Activated T-cell treated with anti-CD3 and anti-CD28 coated beads for 4 hours (primary cell): ENCODE data around the gene EIF4E1B.
A peak's percentile ranks its signal among the peaks of the same experiment; 100 is the strongest.

Experiments
- DNase-seq: peaks from one replicate; pipeline ENCODE4 v3.0.0-alpha.2; 2020

EIF4E1B gene

DNA sequence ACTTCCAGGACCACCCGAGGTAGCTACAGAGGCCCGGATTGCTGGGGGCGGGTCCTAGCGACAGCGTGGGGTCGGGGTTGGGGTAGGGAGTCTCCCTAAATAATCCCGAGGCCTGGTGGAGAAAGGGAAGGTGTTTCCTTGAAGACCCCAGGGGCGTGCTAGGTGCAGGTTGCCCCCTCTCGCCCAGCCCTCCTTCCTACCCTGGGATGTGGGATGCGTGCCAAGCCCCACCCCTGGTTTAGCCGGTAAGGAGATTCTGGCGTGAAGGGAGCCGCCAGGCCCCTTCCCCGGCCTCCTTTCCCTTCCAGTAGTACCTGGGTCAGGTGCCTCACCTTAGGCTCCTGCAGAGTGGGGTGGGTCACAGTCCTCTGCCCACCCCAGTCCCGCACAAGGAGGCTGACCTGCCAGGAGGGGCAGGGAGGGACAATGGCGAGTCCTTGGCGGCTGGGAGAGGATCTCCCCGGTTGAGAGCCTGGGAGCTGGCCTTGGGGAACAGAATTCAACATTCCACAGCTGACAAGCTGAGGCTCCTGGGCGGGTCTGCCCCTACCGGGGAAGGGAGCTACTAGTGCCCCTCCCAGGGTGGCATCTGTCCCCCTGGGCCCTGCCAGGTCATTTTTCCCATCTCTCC lies 17.5 kb downstream of the EIF4E1B start:
- no peak for DNase-seq

GRCh38 chr5:176648474-176649194 lies 18.2 kb downstream of the EIF4E1B start:
- DNase-seq, result peak; percentile 33

DNA sequence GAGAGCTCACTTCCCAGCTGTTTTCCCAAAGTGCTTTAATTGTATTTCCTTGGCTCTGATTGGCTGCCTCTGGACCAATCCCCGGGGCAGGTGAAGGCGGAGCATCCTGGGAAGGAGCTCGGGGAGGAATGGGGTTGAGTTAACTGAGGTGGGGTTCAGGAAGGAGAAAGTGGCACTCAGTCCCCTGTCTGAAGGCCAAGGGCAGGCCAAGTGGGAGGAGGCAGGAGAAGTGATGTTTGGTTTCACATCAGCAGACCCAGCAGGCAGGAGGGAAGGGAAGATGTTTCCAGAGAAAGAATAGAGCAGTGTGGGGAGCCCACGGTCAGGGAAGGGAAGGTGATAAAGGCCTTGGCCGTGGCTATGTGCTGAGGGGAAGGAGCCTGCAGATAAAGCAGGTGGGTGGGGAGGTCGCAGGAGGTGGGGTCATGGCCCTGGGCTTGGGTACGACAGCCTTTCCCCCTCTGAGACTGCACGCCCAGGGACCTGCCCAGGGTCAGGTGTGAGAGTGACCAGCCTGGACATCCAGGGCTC lies 19.9 kb downstream of the EIF4E1B start:
- DNase-seq, result no peak

- no peak for DNase-seq
Observed at GRCh38 chr5:176651472-176651980, 21.1 kb downstream of the EIF4E1B start.

DNA sequence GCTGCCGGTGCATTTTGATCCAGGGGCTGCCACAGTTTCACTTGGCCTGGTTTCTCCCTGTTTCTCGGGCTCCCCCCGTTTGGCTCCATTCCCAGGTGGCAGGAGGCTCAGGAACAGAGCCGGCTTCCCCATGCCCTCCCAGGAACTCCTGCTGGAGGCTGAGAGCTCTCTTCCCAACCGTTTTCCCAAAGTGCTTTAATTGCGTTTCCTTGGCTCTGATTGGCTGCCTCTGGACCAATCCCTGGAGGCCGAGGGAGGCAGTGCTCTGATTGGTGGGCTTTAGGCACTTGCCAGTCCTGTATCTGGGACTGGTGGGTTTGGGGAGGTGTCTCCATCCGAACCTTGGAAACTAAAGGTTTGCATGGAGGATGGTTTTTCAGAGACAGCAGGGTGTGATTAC lies 21.7 kb downstream of the EIF4E1B start:
- no peak for DNase-seq

DNA sequence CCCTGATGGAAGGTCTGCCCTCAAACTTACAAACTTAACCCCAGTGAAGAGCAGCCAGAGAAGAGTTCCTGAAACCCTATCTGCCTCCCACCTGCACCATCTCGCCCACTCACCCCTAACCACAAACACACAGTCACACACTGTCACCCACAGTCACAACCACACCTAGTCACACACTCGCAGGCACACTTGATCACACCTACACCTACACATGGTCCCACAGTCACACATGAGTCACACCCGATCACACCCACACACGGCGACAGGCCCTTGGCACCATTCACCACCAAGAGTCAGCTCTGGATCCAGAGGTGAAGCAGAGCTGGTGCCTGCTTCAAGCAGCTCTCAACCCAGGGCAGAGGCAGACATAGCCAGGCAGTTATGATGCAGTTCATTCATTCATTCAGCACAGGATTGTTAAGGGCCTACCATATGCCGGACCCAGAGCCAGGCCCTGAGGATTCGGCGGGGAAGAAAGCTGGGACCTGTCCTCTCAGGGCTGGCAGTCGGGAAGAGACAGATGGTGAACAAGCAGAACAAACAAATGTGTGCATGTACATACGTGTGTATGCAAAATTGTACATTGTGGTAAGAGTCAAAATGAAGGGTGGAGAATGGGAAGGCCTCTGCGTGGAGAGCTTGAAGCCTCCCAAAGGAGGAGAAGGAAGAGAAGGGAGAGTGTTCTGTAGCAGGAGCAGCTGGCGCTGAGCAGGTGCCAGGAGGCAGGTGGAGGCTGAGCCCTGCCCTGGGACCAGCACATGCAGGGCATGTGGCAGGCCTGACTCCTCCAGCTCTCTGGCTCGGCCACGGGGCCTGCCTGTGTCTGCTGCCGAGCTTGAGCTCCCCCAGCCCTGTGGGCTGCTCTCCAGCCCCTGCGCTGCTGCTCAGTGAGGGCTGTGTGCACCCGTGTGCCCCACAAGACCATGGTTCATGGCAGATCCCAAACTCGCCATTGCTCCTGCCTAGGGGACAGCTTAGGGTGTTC lies 23.2 kb downstream of the EIF4E1B start:
- peak; percentile 89 for DNase-seq

- peak; percentile 26 for DNase-seq
Observed at GRCh38 chr5:176654856-176655255, 24.4 kb downstream of the EIF4E1B start.

DNA sequence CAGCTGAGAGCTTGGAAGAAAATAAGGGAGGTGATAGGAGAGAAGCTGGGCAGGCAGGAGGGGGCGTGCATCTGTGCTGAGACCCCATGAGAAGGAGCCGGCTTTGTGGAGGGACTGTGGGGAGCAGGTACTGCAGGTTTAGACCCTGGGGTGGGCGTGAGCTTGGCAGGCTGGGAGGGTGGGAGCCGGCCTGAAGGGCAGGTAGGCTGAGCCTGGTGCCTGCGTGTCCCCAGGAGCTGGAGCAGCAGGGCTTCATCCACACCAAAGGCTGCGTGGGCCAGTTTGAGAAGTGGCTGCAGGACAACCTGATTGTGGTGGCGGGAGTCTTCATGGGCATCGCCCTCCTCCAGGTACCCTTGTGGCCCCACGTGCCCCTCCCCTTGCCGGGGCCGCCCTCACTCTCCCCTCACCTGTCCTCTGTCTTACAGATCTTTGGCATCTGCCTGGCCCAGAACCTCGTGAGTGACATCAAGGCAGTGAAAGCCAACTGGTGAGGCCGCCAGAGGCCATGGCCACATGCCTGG lies 26.1 kb downstream of the EIF4E1B start:
- no peak for DNase-seq

DNA sequence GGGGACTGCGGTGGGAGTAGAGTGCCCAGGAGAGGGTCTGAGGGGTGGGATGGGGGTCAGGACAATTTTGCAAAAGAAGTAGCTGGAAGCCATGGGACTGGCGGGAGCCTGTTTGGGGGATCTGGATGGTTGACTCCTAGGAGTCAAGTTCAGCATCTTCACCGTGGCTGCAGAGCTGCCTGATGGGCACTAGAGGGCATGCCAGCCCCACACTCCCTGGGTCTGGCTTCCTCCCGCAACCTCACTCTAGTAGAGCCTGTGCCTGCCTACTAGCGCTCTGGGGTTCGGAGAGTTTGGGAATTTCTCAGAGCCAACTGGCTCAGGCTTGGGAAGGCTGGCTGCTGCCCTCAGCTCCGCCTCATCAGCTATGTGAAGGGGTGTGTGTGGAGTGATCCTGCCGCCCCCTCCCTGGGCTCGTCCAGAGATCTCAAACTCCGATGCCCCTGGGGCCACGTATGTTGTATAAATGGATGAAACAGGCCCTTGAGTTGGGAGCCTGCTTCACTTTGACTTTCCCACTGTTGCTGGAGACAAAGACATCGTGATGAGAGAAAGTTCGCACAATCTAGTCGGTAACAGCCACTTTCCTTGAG lies 27.6 kb downstream of the EIF4E1B start:
- peak; percentile 59 for DNase-seq

GRCh38 chr5:176658817-176659511 lies 28.5 kb downstream of the EIF4E1B start:
- no peak for DNase-seq

DNA sequence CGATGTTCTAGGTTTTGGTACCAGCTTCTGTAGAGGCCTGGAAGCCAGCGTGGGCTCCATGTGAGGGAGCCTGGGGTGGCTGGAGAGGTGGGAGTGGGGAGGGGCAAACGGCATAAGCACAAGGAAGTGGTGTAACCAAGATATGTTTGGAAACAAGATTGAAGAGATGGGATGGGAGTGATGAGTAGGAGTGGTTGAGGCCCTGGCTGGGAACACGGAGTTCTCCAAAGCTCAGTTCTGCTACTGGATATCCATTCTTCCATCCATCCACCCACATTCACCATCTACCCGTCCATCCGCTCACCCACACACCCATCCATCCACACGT lies 29.0 kb downstream of the EIF4E1B start:
- no peak for DNase-seq

DNA sequence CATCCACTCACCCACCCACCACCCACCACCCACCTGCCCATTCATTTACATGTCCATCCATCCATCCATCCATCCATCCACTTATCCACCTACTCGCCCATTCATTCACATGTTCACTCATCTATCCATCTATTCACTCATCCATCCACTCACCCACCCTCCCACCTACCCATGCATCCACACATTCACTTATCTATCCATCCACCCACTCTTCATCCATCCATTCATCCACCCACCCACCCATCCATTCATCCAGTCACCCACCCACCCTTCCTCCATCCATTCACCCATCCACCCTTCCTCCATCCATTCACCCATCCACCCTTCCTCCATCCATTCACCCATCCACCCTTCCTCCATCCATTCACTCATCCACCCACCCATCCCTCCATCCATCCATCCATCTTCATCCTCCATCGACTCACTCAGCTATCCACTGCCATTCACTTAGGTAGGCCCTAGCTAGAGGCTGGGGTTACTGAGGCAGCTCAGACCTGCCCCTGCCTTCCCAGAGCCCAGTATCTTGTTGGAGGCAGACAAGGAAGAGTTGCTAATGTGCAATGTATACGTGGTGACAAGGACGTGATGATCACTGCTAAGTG lies 29.5 kb downstream of the EIF4E1B start:
- no peak for DNase-seq

- no peak for DNase-seq
Observed at GRCh38 chr5:176660530-176660859, 30.0 kb downstream of the EIF4E1B start.

- DNase-seq, result peak; percentile 80
Observed at GRCh38 chr5:176660860-176661641, 30.6 kb downstream of the EIF4E1B start.

DNA sequence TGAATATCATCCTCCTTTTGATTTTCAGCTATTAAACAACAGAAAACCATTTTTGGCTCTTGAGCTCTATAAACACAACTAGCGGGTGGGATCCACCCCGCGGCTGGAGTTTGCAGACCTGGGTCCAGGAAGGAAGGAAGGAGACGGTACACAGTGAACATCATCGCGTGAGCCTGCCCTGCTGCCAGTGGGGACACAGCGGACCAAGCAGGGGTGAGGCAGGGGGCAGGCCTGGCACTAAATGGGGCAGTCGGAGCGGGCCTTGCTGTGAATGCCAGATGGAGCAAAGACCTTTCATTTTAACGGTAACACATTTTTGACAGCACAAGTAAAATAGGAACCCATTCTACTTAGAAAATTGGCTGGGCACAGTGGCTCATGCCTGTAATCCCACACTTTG lies 31.2 kb downstream of the EIF4E1B start:
- DNase-seq, result no peak

GRCh38 chr5:176662371-176663333 lies 32.2 kb downstream of the EIF4E1B start:
- no peak for DNase-seq

DNA sequence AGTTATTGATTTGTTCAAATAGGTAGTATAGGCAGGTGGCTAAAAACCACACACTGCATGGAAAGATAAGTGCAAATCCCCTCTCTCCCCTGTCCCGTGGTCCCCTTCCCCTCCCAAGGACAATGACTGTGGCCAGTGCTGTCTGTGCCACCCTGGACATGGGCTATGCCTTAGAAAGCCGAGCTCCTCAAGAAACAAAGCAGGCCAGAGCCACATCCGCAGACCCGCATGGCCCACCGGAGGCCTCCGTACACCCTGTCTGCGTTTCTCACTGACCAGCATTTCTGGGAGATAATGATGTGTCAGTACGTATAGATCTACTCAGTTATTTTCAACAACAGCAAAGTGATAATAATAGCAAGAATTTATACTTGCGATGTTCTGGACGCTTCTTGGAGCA lies 33.1 kb downstream of the EIF4E1B start:
- DNase-seq, result no peak

DNA sequence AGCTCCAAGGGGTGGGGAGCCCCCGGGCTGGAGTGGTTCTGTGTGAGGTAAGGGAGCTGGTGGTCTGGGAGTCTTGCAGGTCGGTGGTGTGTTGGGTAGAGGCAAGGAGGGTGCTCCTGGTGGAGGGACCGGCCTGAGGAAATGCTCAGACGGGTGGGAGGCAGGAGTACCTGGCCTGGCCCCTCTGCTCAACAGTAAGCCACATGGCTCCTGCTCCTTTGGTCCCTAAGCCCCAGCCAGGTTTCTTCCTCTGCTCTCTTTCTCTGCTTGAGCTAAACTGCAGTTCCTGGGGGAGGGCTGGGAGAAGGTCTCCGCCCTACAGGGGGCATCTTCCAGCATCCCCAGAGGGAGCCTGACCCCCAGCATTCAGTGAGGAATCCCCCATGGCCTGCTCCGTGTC lies 34.0 kb downstream of the EIF4E1B start:
- no peak for DNase-seq

- DNase-seq, result no peak
Observed at GRCh38 chr5:176664886-176665285, 34.4 kb downstream of the EIF4E1B start.

- DNase-seq, result no peak
Observed at GRCh38 chr5:176665517-176665916, 35.0 kb downstream of the EIF4E1B start.
